PFSK-1 (cell line): ENCODE results near the gene TAF4B.

Source experiments
- FOXP2 ChIP-seq: optimal IDR thresholded peaks from 2 replicates; pipeline ENCODE3; 2011; ENCODE audit warnings: borderline replicate concordance, control low read depth, inconsistent platforms; ENCODE audit not compliant: insufficient read depth; ENCODE audit errors: extremely low read length, extremely low read depth
- POLR2AphosphoS5 ChIP-seq: IDR thresholded peaks from 2 replicates; pipeline ENCODE4 v1.6.1; 2012; ENCODE audit warnings: low read depth, mild to moderate bottlenecking, control low read depth, low read length, moderate library complexity
- REST ChIP-seq, 2 experiments: IDR thresholded peaks; 2 replicates each; pipeline versions ENCODE4 v1.6.1 to v1.8.0; 2011 to 2012; ENCODE audit warnings: low read depth in 2 of 2, low read length in 2 of 2, control low read depth in 1 of 2, inconsistent platforms in 1 of 2, mild to moderate bottlenecking in 1 of 2, moderate library complexity in 1 of 2; ENCODE audit not compliant: insufficient read depth in 1 of 2
- SIN3A ChIP-seq: IDR thresholded peaks from 2 replicates; pipeline ENCODE4 v1.6.1; 2012; ENCODE audit warnings: mild to moderate bottlenecking, low read length, moderate library complexity, borderline replicate concordance; ENCODE audit not compliant: insufficient read depth
- TAF1 ChIP-seq: IDR thresholded peaks from 2 replicates; pipeline ENCODE4 v1.6.1; 2012; ENCODE audit warnings: low read length, control low read depth, borderline replicate concordance; ENCODE audit not compliant: insufficient read depth

DNA sequence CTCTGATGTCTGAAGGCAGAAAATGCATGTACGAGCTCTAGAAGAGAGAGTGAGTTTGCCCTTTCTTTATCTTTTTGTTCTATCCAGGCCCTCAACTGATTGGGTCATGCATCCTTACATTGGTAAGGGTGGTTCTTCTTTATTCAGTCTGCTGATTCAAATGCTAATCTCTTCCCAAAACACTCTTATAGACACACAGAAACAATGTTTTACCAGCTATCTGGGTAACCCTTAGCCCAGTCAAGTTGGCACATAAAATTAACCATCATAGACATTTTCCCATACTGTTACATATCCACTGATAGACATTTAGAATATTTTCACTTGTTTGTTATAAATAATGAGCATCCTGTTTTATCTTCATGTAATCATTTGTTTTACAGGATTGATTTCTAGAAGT lies 141.2 kb downstream of the TAF4B start:
- TF ChIP-seq SIN3A (no peak), TAF1 (no peak), REST (IDR thresholded peaks at IDR 0.05; ENCODE audit: insufficient read depth in 1 of 2, low read depth in 2 of 2, low read length in 2 of 2) (no peak), POLR2AphosphoS5 (no peak), FOXP2 (no peak)
